OCI-LY1 (cell line): Measurements from ENCODE around the gene TTBK1.

Experiments
- CTCF ChIP-seq: fragments of 200-600 bp; sonication (generic), shearing (Covaris generic); IDR thresholded peaks from 2 replicates; pipeline ENCODE4 v1.5.1; 2017; ENCODE audit warnings: mild to moderate bottlenecking, antibody characterized with exemption, low read length, moderate library complexity, mixed read lengths
- EZH2 ChIP-seq: fragments of 200-600 bp; sonication (generic), shearing (Covaris generic); IDR thresholded peaks from 2 replicates; pipeline ENCODE4 v1.8.0; 2017; ENCODE audit warnings: borderline replicate concordance, mixed run types, mild to moderate bottlenecking, antibody characterized with exemption, low read length, moderate library complexity, mixed read lengths

- TF ChIP-seq CTCF (no peak), EZH2 (no peak)
Observed at GRCh38 chr6:43285832-43286231, 42.6 kb downstream of the TTBK1 start.
